Activated CD8-positive, alpha-beta T cell treated with anti-CD3 and anti-CD28 coated beads for 36 hours (primary cell): ENCODE measurements around the gene TIGD1. TPM values are rescaled to one million over a fixed set of nuclear protein-coding genes. Genes with fewer than 3 reads are reported as not detected.

Experiments used
- ATAC-seq: fragments of 200-7000 bp; cut with Tn5 transposase; one replicate; pipeline ENCODE4 v1.10.0; 2021; ENCODE audit warnings: mild to moderate bottlenecking, moderate library complexity
- CTCF ChIA-PET: fragments of 350-600 bp; sonication (Branson Sonifier 250); formaldehyde crosslinking; loops from one replicate; lab custom pipeline; 2021; ENCODE audit warnings: antibody characterized with exemption; lab: Charles Lee
- POLR2A ChIA-PET: fragments of 350-600 bp; sonication (Branson Sonifier 250); formaldehyde crosslinking; loops from one replicate; lab custom pipeline; 2021; ENCODE audit warnings: antibody characterized with exemption; lab: Charles Lee
- DNase-seq: peaks from one replicate; pipeline ENCODE4 v3.0.0-alpha.2; 2020
- H3K27ac Mint-ChIP-seq: one replicate; pipeline ENCODE4 v1.8.0; 2021; ENCODE audit warnings: mild to moderate bottlenecking, mixed read lengths
- H3K27me3 Mint-ChIP-seq: one replicate; pipeline ENCODE4 v1.8.0; 2021; ENCODE audit warnings: mixed read lengths
- H3K36me3 Mint-ChIP-seq: one replicate; pipeline ENCODE4 v1.8.0; 2021; ENCODE audit warnings: low read depth, mixed read lengths
- H3K4me1 Mint-ChIP-seq: one replicate; pipeline ENCODE4 v1.8.0; 2021; ENCODE audit warnings: low read depth, mixed read lengths
- H3K4me3 Mint-ChIP-seq: one replicate; pipeline ENCODE4 v1.8.0; 2021; ENCODE audit warnings: mild to moderate bottlenecking, moderate library complexity, mixed read lengths
- H3K9me3 Mint-ChIP-seq: one replicate; pipeline ENCODE4 v1.8.0; 2021; ENCODE audit warnings: mixed read lengths
- intact Hi-C: fragments of 100-400 bp; cut with micrococcal nuclease; formaldehyde crosslinking; loops from one replicate; pipeline ENCODE4 v1.10.0; 2022
- total RNA-seq, 2 experiments: library from RNA; stranded (reverse); gene quantifications; one replicate each; pipeline ENCODE4 v1.2.3, GENCODE V29; 2021
- TF ChIP-seq, protein P1 (sequence below): fragments of 200-600 bp; IDR thresholded peaks from one replicate; pipeline ENCODE4 v1.8.0; 2022; ENCODE audit warnings: antibody characterized with exemption, mild to moderate bottlenecking

Gene TIGD1
- total RNA-seq, 2 experiments from 2014 or later, result 8.3 to 8.7 TPM

DNA sequence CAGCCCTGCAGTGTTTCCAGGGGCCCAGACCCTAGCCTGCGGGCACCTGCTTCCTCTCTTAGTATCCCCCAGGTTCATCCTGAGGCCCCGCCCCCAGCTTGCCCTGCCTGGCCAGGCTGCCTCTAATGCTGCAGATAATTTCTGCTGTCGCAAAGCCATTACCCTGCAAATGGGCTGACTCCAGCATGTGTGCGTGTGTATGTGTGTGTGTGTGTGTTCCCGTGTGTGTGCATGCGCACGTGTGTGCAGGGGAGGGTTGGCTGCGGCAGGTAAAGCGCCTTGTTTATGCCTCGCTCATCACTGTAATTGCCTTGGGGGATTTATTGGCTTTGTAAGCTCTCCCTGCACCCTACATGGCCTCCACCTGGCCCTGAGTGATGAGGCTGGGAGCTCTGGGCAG lies 37.8 kb downstream of the TIGD1 start:
- DNase-seq, result no peak
- Mint-ChIP-seq H3K36me3 (no peaks in the 10 kb centered on the region), H3K9me3 (no peaks in the 10 kb centered on the region), H3K4me1 (no peaks in the 10 kb centered on the region), H3K27ac (no peak overlapping the region), H3K4me3 (no peak overlapping the region), H3K27me3 (peaks cover 3% of the 10 kb centered on the region)
- ChIA-PET CTCF (interaction anchor here (1.3 to 2.0 kb wide), 2 partner anchors 9 to 68 kb away, joined by 4 to 12 read pairs; no protein-coding TSS in a partner anchor), POLR2A (no interaction called here)
- no peak for ATAC-seq
- TF ChIP-seq, protein P1, sequence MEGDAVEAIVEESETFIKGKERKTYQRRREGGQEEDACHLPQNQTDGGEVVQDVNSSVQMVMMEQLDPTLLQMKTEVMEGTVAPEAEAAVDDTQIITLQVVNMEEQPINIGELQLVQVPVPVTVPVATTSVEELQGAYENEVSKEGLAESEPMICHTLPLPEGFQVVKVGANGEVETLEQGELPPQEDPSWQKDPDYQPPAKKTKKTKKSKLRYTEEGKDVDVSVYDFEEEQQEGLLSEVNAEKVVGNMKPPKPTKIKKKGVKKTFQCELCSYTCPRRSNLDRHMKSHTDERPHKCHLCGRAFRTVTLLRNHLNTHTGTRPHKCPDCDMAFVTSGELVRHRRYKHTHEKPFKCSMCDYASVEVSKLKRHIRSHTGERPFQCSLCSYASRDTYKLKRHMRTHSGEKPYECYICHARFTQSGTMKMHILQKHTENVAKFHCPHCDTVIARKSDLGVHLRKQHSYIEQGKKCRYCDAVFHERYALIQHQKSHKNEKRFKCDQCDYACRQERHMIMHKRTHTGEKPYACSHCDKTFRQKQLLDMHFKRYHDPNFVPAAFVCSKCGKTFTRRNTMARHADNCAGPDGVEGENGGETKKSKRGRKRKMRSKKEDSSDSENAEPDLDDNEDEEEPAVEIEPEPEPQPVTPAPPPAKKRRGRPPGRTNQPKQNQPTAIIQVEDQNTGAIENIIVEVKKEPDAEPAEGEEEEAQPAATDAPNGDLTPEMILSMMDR, result no peak
- intact Hi-C loops, result no loop called here

DNA sequence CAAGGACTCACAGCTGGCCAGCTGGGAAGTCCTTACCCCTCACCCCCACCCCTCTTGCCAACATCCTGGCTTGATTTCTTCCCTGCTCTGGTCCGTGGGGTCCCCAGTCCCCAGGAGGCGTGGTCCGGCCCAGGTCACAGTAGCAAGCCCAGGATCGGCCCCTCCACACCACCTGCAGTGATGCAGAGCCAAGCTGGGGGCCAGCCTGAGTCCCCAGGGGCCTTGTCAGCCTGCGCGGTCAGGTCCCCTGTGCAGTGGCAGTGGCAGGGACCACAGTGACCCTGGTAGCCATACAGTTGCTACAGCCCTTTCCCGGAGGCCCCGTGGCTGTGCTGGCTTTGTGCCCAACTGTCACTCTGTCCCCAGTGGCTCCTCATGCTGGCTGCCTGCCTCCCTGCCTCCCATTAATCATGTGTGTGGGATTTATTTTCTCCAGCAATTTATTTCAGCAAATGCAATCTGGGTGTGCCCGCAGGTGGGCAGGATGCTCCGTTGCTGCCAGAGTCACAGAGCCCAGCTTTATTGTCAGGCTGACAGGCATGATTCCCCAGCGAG lies 38.9 kb downstream of the TIGD1 start:
- ATAC-seq, result no peak
- H3K27ac Mint-ChIP-seq, result no peak overlapping the region

DNA sequence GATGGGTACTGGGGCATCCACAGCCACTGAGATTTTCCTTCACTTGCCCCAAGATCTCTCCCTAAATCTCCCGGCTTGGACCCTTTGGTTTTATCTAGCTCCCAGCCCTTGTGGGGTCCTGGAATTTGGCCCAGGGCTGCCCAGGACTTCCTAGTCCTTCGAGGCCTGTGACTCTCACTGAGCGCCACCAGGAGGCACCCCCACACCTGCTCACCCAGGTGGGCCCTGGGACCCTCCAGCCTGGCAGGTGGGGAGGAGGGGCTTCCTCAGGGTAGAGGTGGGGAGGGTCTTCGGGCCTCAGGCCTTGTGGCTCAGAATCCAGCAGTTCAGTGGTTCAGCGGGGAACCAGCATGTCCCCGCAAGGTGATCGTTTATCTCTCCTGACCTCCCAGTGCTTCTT lies 42.1 kb downstream of the TIGD1 start:
- H3K27ac Mint-ChIP-seq, result no peak overlapping the region
- no peaks in the 10 kb centered on the region for H3K36me3 Mint-ChIP-seq
- TF ChIP-seq, protein P1, result no peak
- no peaks in the 10 kb centered on the region for H3K9me3 Mint-ChIP-seq
- ChIA-PET CTCF (interaction anchor here (1.9 kb wide), 1 partner anchor 13 kb away, joined by 5 read pairs; the partner anchor contains the start of gene PRSS56), POLR2A (interaction anchor here (1.3 kb wide), 1 partner anchor 12 kb away, joined by 3 read pairs; no protein-coding TSS in a partner anchor)
- intact Hi-C loops, result no loop called here
- DNase-seq, result no peak
- H3K4me1 Mint-ChIP-seq, result peaks cover 8% of the 10 kb centered on the region
- H3K4me3 Mint-ChIP-seq, result no peak overlapping the region
- H3K27me3 Mint-ChIP-seq, result peaks cover 21% of the 10 kb centered on the region
- no peak for ATAC-seq

More for the DNA sequence above, 38.9 kb downstream of the TIGD1 start:
- POLR2A ChIA-PET, result no interaction called here
- intact Hi-C loops, result no loop called here
- CTCF ChIA-PET, result interaction anchor here (1.0 kb wide), 1 partner anchor 10 kb away, joined by 5 read pairs; no protein-coding TSS in a partner anchor
- TF ChIP-seq, protein P1, result no peak
- Mint-ChIP-seq H3K36me3 (no peaks in the 10 kb centered on the region), H3K9me3 (no peaks in the 10 kb centered on the region), H3K27me3 (peaks cover 1% of the 10 kb centered on the region), H3K4me1 (no peaks in the 10 kb centered on the region), H3K4me3 (no peak overlapping the region)
- DNase-seq, result no peak

DNA sequence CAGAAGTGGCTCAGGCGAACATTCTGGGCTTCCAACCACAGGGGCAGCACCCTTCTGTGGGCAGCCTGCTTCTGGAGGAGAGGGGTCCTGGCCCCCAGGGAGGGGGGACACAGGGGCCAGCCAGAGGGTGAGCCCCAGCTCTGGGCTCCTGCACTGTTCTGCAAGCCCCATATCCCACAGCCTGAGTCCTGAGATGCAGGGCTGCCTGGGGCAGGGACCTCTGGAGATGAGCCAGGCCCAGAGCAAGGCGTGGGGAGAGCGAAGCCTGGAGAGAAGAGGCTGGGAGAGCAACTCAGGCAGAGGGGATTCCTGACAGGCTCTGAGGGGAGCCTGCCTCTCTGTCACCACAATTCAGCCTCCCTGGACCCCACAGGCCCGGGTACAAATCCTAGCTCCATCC lies 43.6 kb downstream of the TIGD1 start:
- DNase-seq, result no peak
- TF ChIP-seq, protein P1, result no peak
- H3K4me1 Mint-ChIP-seq, result peaks cover 14% of the 10 kb centered on the region
- no peak overlapping the region for H3K27ac Mint-ChIP-seq
- peaks cover 29% of the 10 kb centered on the region for H3K27me3 Mint-ChIP-seq
- no peak for ATAC-seq
- H3K9me3 Mint-ChIP-seq, result no peaks in the 10 kb centered on the region
- H3K36me3 Mint-ChIP-seq, result no peaks in the 10 kb centered on the region
- ChIA-PET CTCF (no interaction called here), POLR2A (interaction anchor here (0.6 kb wide), 1 partner anchor 39 kb away, joined by 4 read pairs; no protein-coding TSS in a partner anchor)
- intact Hi-C loops, result no loop called here
- no peak overlapping the region for H3K4me3 Mint-ChIP-seq

DNA sequence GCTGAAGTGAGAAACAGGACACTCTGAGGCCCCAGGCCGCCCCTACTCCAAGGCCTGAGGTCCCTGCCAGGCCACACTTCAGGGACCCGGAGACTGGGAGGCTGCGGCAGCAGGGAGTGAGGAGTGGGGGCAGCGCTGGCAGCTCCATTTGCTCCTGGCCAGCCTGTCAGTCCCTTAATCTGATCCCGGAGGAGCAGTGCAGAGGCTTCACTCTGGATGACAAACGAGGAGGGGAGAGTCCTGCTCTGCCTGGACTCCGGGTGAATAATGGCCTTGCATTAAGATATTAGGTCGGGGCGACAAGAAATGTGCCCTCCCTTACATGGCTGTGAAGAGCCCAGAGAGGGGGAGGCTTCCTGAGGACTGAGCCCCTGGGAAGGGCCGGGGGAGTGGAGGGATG lies 44.5 kb downstream of the TIGD1 start:
- ATAC-seq (no peak), DNase-seq (no peak)
- TF ChIP-seq, protein P1, result no peak
- H3K4me1 Mint-ChIP-seq, result peaks cover 14% of the 10 kb centered on the region
- H3K27ac Mint-ChIP-seq, result no peak overlapping the region
- ChIA-PET POLR2A (no interaction called here), CTCF (no interaction called here)
- H3K27me3 Mint-ChIP-seq, result peaks cover 34% of the 10 kb centered on the region
- H3K9me3 Mint-ChIP-seq, result no peaks in the 10 kb centered on the region
- intact Hi-C loops, result no loop called here
- no peak overlapping the region for H3K4me3 Mint-ChIP-seq
- no peaks in the 10 kb centered on the region for H3K36me3 Mint-ChIP-seq
